H1 (cell line): ENCODE data around the gene MELTF. TPM values are rescaled to one million over a fixed set of nuclear protein-coding genes. Genes with fewer than 3 reads are reported as not detected.

ENCODE experiments used
- CTCF ChIA-PET: fragments of 300-600 bp; sonication (Branson Sonifier 250); formaldehyde crosslinking; loops from one replicate; lab custom pipeline; 2021; ENCODE audit not compliant: partially characterized antibody; lab: Charles Lee
- POLR2A ChIA-PET: fragments of 300-600 bp; sonication (Branson Sonifier 250); formaldehyde crosslinking; loops from one replicate; lab custom pipeline; 2021; ENCODE audit warnings: inconsistent platforms; ENCODE audit not compliant: partially characterized antibody; lab: Charles Lee
- DNase-seq, 2 experiments: peaks; one replicate each; pipeline versions ENCODE4 v3.0.0 to v3.0.0-alpha.2; 2010 to 2022; ENCODE audit warnings: low spot score in 2 of 2, low read depth in 1 of 2, mixed read lengths in 1 of 2
- FAIRE-seq: peaks from 2 replicates; lab custom pipeline; 2011; peaks lifted over from hg19 to GRCh38; lab: Jason Lieb, UNC
- H2AFZ ChIP-seq: 2 replicates; pipeline ENCODE4 v1.8.1; 2012; ENCODE audit warnings: low read length, inconsistent platforms
- H2AK5ac ChIP-seq: 2 replicates; pipeline ENCODE4 v1.6.1; 2013; ENCODE audit warnings: low read depth, low read length
- H2BK120ac ChIP-seq: replicated peaks from 2 replicates; pipeline ENCODE3; 2013; ENCODE audit warnings: low read depth, low read length, inconsistent platforms
- H2BK12ac ChIP-seq: 2 replicates; pipeline ENCODE4 v1.6.1; 2013; ENCODE audit warnings: low read depth, low read length
- H2BK15ac ChIP-seq: 2 replicates; pipeline ENCODE4 v1.6.1; 2013; ENCODE audit warnings: low read length
- H2BK20ac ChIP-seq: 2 replicates; pipeline ENCODE4 v1.6.1; 2013; ENCODE audit warnings: low read length
- H2BK5ac ChIP-seq: 2 replicates; pipeline ENCODE4 v1.6.1; 2013; ENCODE audit warnings: low read depth, low read length
- H3K14ac ChIP-seq: 2 replicates; pipeline ENCODE4 v1.6.1; 2013; ENCODE audit warnings: inconsistent platforms; ENCODE audit not compliant: insufficient read length
- H3K18ac ChIP-seq: 2 replicates; pipeline ENCODE4 v1.6.1; 2013; ENCODE audit warnings: low read length; ENCODE audit errors: extremely low read depth
- H3K23ac ChIP-seq: 2 replicates; pipeline ENCODE4 v1.6.1; 2013; ENCODE audit warnings: inconsistent platforms; ENCODE audit not compliant: insufficient read length
- H3K23me2 ChIP-seq: 2 replicates; pipeline ENCODE4 v1.6.1; 2013; ENCODE audit warnings: low read depth, low read length
- H3K27ac ChIP-seq: 2 replicates; pipeline ENCODE4 v1.6.1; 2011; ENCODE audit warnings: low read depth, low read length, inconsistent platforms
- H3K27me3 ChIP-seq, 4 experiments: replicated peaks in 1 of 4; 1 replicate in 1 of 4; 2 replicates in 3 of 4; pipeline versions ENCODE4 v1.6.1 to v1.8.1; 2011 to 2013; ENCODE audit warnings: low read length in 3 of 4, mild to moderate bottlenecking in 3 of 4, inconsistent platforms in 2 of 4, mixed read lengths in 2 of 4, moderate library complexity in 1 of 4; ENCODE audit not compliant: control insufficient read depth in 3 of 4, insufficient read depth in 3 of 4; ENCODE audit errors: extremely low read depth in 1 of 4
- H3K36me3 ChIP-seq, 4 experiments: 2 replicates each; pipeline versions ENCODE4 v1.6.1 to v1.8.1; 2011 to 2013; ENCODE audit warnings: mild to moderate bottlenecking in 4 of 4, low read length in 3 of 4, moderate library complexity in 2 of 4, control low read depth in 1 of 4, inconsistent platforms in 1 of 4; ENCODE audit not compliant: insufficient read depth in 4 of 4, control insufficient read depth in 2 of 4
- H3K4ac ChIP-seq: replicated peaks from 2 replicates; pipeline ENCODE3; 2013; ENCODE audit warnings: low read length, low read depth, mixed read lengths, inconsistent platforms; ENCODE audit not compliant: insufficient read length
- H3K4me1 ChIP-seq, 4 experiments: replicated peaks in 1 of 4; 1 replicate in 1 of 4; 2 replicates in 3 of 4; pipeline versions ENCODE4 v1.6.1 to v1.8.1; 2011 to 2013; ENCODE audit warnings: low read length in 3 of 4, inconsistent platforms in 2 of 4, mixed read lengths in 1 of 4; ENCODE audit not compliant: insufficient read depth in 4 of 4, control insufficient read depth in 3 of 4
- H3K4me2 ChIP-seq, 2 experiments: 2 replicates each; pipeline versions ENCODE4 v1.6.1 to v1.8.1; 2011 to 2013; ENCODE audit warnings: low read depth in 2 of 2, low read length in 2 of 2, control low read depth in 1 of 2, inconsistent platforms in 1 of 2, mild to moderate bottlenecking in 1 of 2; ENCODE audit not compliant: insufficient read depth in 1 of 2
- H3K4me3 ChIP-seq, 4 experiments: fragments of 200-600, 300-600 bp in 1 of 4; sonication (generic), shearing (Covaris generic), sonication (Bioruptor Twin) in 1 of 4; 2 replicates each; pipeline versions ENCODE4 v1.5.1 to v1.8.1; 2011 to 2016; ENCODE audit warnings: low read length in 4 of 4, low read depth in 3 of 4, control low read depth in 2 of 4, inconsistent platforms in 2 of 4, mild to moderate bottlenecking in 2 of 4, mixed read lengths in 1 of 4, moderate library complexity in 1 of 4; ENCODE audit not compliant: insufficient read depth in 2 of 4; ENCODE audit errors: extremely low read depth in 1 of 4
- H3K56ac ChIP-seq: replicated peaks from 2 replicates; pipeline ENCODE3; 2013; ENCODE audit warnings: low read depth, mild to moderate bottlenecking, mixed read lengths, low read length, inconsistent platforms; ENCODE audit not compliant: insufficient read length
- H3K79me1 ChIP-seq: 2 replicates; pipeline ENCODE4 v1.6.1; 2013; ENCODE audit warnings: low read depth, low read length, control low read depth
- H3K79me2 ChIP-seq, 2 experiments: 2 replicates each; pipeline versions ENCODE4 v1.6.1 to v1.8.1; 2012 to 2013; ENCODE audit warnings: low read length in 2 of 2, mild to moderate bottlenecking in 2 of 2, inconsistent platforms in 1 of 2; ENCODE audit not compliant: insufficient read depth in 2 of 2, control insufficient read depth in 1 of 2
- H3K9ac ChIP-seq, 4 experiments: replicated peaks in 1 of 4; 1 replicate in 1 of 4; 2 replicates in 3 of 4; pipeline versions ENCODE4 v1.6.1 to v1.8.1; 2011 to 2013; ENCODE audit warnings: low read depth in 3 of 4, low read length in 3 of 4, control low read depth in 2 of 4, mild to moderate bottlenecking in 2 of 4, moderate library complexity in 2 of 4, inconsistent platforms in 1 of 4; ENCODE audit errors: extremely low read depth in 1 of 4
- H3K9me3 ChIP-seq, 2 experiments: 2 replicates each; pipeline versions ENCODE4 v1.6.1 to v1.8.1; 2012 to 2013; ENCODE audit warnings: mild to moderate bottlenecking in 2 of 2, moderate library complexity in 2 of 2, control low read depth in 1 of 2, inconsistent platforms in 1 of 2, low read depth in 1 of 2, low read length in 1 of 2, mixed read lengths in 1 of 2; ENCODE audit not compliant: insufficient read depth in 2 of 2
- H4K20me1 ChIP-seq, 2 experiments: replicated peaks in 1 of 2; 2 replicates each; pipeline versions ENCODE3 to v1.8.1; 2011 to 2013; ENCODE audit warnings: inconsistent platforms in 2 of 2, low read length in 2 of 2, mild to moderate bottlenecking in 1 of 2; ENCODE audit not compliant: insufficient read depth in 2 of 2, control insufficient read depth in 1 of 2
- H4K5ac ChIP-seq: 2 replicates; pipeline ENCODE4 v1.6.1; 2013; ENCODE audit warnings: low read length, low read depth, mixed read lengths, inconsistent platforms; ENCODE audit not compliant: insufficient read length
- H4K8ac ChIP-seq: 2 replicates; pipeline ENCODE4 v1.8.0; 2013; ENCODE audit warnings: mild to moderate bottlenecking, moderate library complexity, low read length, inconsistent platforms; ENCODE audit not compliant: insufficient read depth; ENCODE audit errors: extremely low read depth
- H4K91ac ChIP-seq: replicated peaks from 2 replicates; pipeline ENCODE3; 2013; ENCODE audit warnings: low read length, mixed read lengths, inconsistent platforms; ENCODE audit not compliant: insufficient read length
- BACH1 ChIP-seq: IDR thresholded peaks from 2 replicates; pipeline ENCODE4 v1.6.1; 2012; ENCODE audit warnings: low read length, improper control_type of control experiment
- CBX5 ChIP-seq: fragments of 300-800, 300-1000 bp; sonication (generic); IDR thresholded peaks from 2 replicates; pipeline ENCODE4 v1.7.1; 2016; ENCODE audit warnings: antibody characterized with exemption, low read length, low read depth
- CREB1 ChIP-seq: IDR thresholded peaks from 2 replicates; pipeline ENCODE4 v1.6.1; 2012; ENCODE audit warnings: inconsistent platforms
- EP300 ChIP-seq, 2 experiments: IDR thresholded peaks; 1 replicate in 1 of 2; 2 replicates in 1 of 2; pipeline ENCODE4 v1.6.1; 2011 to 2012; ENCODE audit warnings: low read depth in 2 of 2, low read length in 2 of 2, mild to moderate bottlenecking in 2 of 2, borderline replicate concordance in 1 of 2, inconsistent platforms in 1 of 2, moderate library complexity in 1 of 2
- HDAC6 ChIP-seq: IDR thresholded peaks from one replicate; pipeline ENCODE4 v1.7.1; 2012; ENCODE audit warnings: low read depth, mild to moderate bottlenecking, inconsistent platforms, low read length, moderate library complexity
- KDM4A ChIP-seq: IDR thresholded peaks from one replicate; pipeline ENCODE4 v1.7.1; 2012; ENCODE audit warnings: low read depth, mild to moderate bottlenecking, moderate library complexity, low read length, inconsistent platforms; ENCODE audit not compliant: severe bottlenecking
- KDM5A ChIP-seq: fragments of 200-600 bp; IDR thresholded peaks from 2 replicates; pipeline ENCODE4 v1.7.1; 2012; ENCODE audit warnings: mild to moderate bottlenecking, low read length, inconsistent platforms, mixed read lengths
- RAD21 ChIP-seq, 2 experiments: IDR thresholded peaks in 1 of 2; conservative IDR thresholded peaks in 1 of 2; 2 replicates each; pipeline ENCODE4 v1.6.1; 2011; ENCODE audit warnings: low read depth in 2 of 2, low read length in 2 of 2, improper control_type of control experiment in 1 of 2, inconsistent platforms in 1 of 2, mild to moderate bottlenecking in 1 of 2, moderate library complexity in 1 of 2
- SIN3A ChIP-seq, 2 experiments: IDR thresholded peaks in 1 of 2; conservative IDR thresholded peaks in 1 of 2; 2 replicates each; pipeline ENCODE4 v1.6.1; 2011 to 2012; ENCODE audit warnings: low read length in 2 of 2, improper control_type of control experiment in 1 of 2, low read depth in 1 of 2, mild to moderate bottlenecking in 1 of 2
- SIRT6 ChIP-seq: IDR thresholded peaks from one replicate; pipeline ENCODE4 v1.7.1; 2012; ENCODE audit warnings: low read length, inconsistent platforms
- SRF ChIP-seq: IDR thresholded peaks from 2 replicates; pipeline ENCODE4 v1.6.1; 2011; ENCODE audit warnings: mild to moderate bottlenecking, low read depth, low read length, moderate library complexity
- WGBS, 2 experiments: shearing (Covaris generic) in 1 of 2; methylation state at CpG; one replicate each; pipeline versions ENCODE4 v1.1.6 to v1.1.7; 2013 to 2015; ENCODE audit warnings: low lambda C conversion rate in 2 of 2, mixed read lengths in 2 of 2, inconsistent platforms in 1 of 2, low coverage in 1 of 2, missing lambda C conversion rate in 1 of 2; ENCODE audit not compliant: insufficient replicate concordance in 2 of 2, insufficient coverage in 1 of 2, insufficient read length in 1 of 2; ENCODE audit errors: extremely low coverage in 1 of 2, missing lambda C conversion rate in 1 of 2; 5-methylcytosine and 5-hydroxymethylcytosine counted together
- polyA plus RNA-seq, 7 experiments: library from polyadenylated mRNA; depleted of rRNA in 3 of 7; stranded (reverse) in 5 of 7; unstranded in 2 of 7; fragments of >200 nt in 5 of 7; fragments of 200-250 nt in 2 of 7; gene quantifications; 1 replicate in 5 of 7; 2 replicates in 1 of 7; 4 replicates in 1 of 7; pipeline versions ENCODE4 v1.2.1 to v1.2.3, GENCODE V29; 2011 to 2013; ENCODE audit warnings: missing spikeins in 2 of 7, mixed read lengths in 2 of 7
- total RNA-seq: library from RNA; stranded (reverse); fragmentation: NEBNext Ultra II Directional; extraction: Animal tissue kit (Norgen Biotek cat#: 25700); gene quantifications from 2 replicates; pipeline ENCODE4 v1.2.1, GENCODE V29; 2021
- TF ChIP-seq, protein P1 (sequence below): IDR thresholded peaks from 2 replicates; pipeline ENCODE4 v1.6.1; 2012; ENCODE audit warnings: low read length, inconsistent platforms

The MELTF gene
- total and polyA plus RNA-seq, 2 of the 8 experiments (the other 6 are each of a cell fraction or from before 2014, with no cell fraction given): 1.7 to 3.5 TPM

- H3K36me3 ChIP-seq: no peaks in the 10 kb centered on the region
- H4K8ac ChIP-seq: no peak overlapping the region
- no peak overlapping the region for H3K4me2 ChIP-seq
- ChIA-PET POLR2A (interaction anchor here (1.5 kb wide), 1 partner anchor 19 kb away, joined by 4 read pairs; no protein-coding TSS in a partner anchor), CTCF (interaction anchor here (0.8 to 16.7 kb wide), 6 partner anchors 11 to 307 kb away, joined by 3 to 245 read pairs (median 6); no protein-coding TSS in a partner anchor)
- no peak overlapping the region for H3K18ac ChIP-seq
- FAIRE-seq (no peak), DNase-seq (peak in 1 of 2 experiments; percentile 43)
- no peaks in the 10 kb centered on the region for H3K79me1 ChIP-seq
- no peak overlapping the region for H2BK20ac ChIP-seq
- H4K20me1 ChIP-seq: peaks cover 0 to 4% of the 10 kb centered on the region in 2 experiments
- no peak overlapping the region for H3K9ac ChIP-seq
- H2AFZ ChIP-seq: no peak overlapping the region
- no peaks in the 10 kb centered on the region for H3K9me3 ChIP-seq
- no peak overlapping the region for H2BK12ac ChIP-seq
- no peak overlapping the region for H3K14ac ChIP-seq
- peaks cover 9 to 21% (median 19%) of the 10 kb centered on the region in 4 experiments for H3K27me3 ChIP-seq
- H3K4me3 ChIP-seq: no peak overlapping the region
- H3K4me1 ChIP-seq: peaks cover 0 to 14% (median 11%) of the 10 kb centered on the region in 4 experiments; a peak in 6 of 7 replicates
- no peak overlapping the region for H3K23ac ChIP-seq
- H3K56ac ChIP-seq: no peak overlapping the region
- no peak overlapping the region for H2BK15ac ChIP-seq
- no peak overlapping the region for H2BK120ac ChIP-seq
- peaks cover 9% of the 10 kb centered on the region; the same call in 1 of the 2 replicates for H3K23me2 ChIP-seq
- no peak overlapping the region for H3K4ac ChIP-seq
- H4K91ac ChIP-seq: no peak overlapping the region
- 87% methylated on average over 9 of the region's 9 CpGs; no CpG with 5 or more reads in 1 of the 2 experiments for WGBS, 2 experiments
- H2BK5ac ChIP-seq: no peak overlapping the region
- no peaks in the 10 kb centered on the region for H3K79me2 ChIP-seq
- H3K27ac ChIP-seq: no peak overlapping the region
- H2AK5ac ChIP-seq: no peak overlapping the region
- no peak overlapping the region for H4K5ac ChIP-seq
- TF ChIP-seq CREB1 (no peak), KDM4A (no peak), EP300 (IDR thresholded peaks at IDR 0.05; ENCODE audit: borderline replicate concordance in 1 of 2, low read depth in 2 of 2, low read length in 2 of 2) (no peak), BACH1 (no peak), HDAC6 (no peak), SIN3A (conservative IDR thresholded peaks at IDR 0.05 in 1 of 2, IDR thresholded peaks at IDR 0.05 in 1 of 2; ENCODE audit: low read depth in 1 of 2, low read length in 2 of 2) (no peak), SRF (no peak), SIRT6 (no peak), CBX5 (no peak), KDM5A (no peak), RAD21 (IDR thresholded peaks at IDR 0.05 in 1 of 2, conservative IDR thresholded peaks at IDR 0.05 in 1 of 2; ENCODE audit: low read depth in 2 of 2, low read length in 2 of 2) (no peak)
- TF ChIP-seq, protein P1, sequence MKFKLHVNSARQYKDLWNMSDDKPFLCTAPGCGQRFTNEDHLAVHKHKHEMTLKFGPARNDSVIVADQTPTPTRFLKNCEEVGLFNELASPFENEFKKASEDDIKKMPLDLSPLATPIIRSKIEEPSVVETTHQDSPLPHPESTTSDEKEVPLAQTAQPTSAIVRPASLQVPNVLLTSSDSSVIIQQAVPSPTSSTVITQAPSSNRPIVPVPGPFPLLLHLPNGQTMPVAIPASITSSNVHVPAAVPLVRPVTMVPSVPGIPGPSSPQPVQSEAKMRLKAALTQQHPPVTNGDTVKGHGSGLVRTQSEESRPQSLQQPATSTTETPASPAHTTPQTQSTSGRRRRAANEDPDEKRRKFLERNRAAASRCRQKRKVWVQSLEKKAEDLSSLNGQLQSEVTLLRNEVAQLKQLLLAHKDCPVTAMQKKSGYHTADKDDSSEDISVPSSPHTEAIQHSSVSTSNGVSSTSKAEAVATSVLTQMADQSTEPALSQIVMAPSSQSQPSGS: no peak
Observed at GRCh38 chr3:197026481-197026866, 3.1 kb downstream of the MELTF start.
